Natural killer cell treated with Interleukin-12 subunit alpha and Interleukin-12 subunit beta and Interleukin-15 and Interleukin-18, amount 100 ng/mL, for 72 hours (primary cell): ENCODE results near the gene LRP5. TPM values are rescaled to one million over a fixed set of nuclear protein-coding genes. Genes with fewer than 3 reads are reported as not detected.
"Not testable (repeated sequence)": the region's sequence is repeated elsewhere in the genome, so short reads cannot be mapped to it uniquely, and the experiment has no call there.

Experiments
- ATAC-seq, 2 donors: fragments of 150-1000 bp; cut with Tn5 transposase in 1 of 2; sonication (Bioruptor Pico), chemical (Tn5 transposase) in 1 of 2; 2 replicates each; pipeline ENCODE4 v1.10.0; 2021
- DNase-seq: peaks from one replicate; pipeline ENCODE4 v3.0.0; 2022; ENCODE audit warnings: low spot score
- H3K27ac Mint-ChIP-seq, 2 donors: 1 replicate in 1 of 2; 2 replicates in 1 of 2; pipeline ENCODE4 v1.8.0; 2022; ENCODE audit warnings: mixed read lengths in 2 of 2, mild to moderate bottlenecking in 1 of 2, moderate library complexity in 1 of 2
- H3K27me3 Mint-ChIP-seq, 2 donors: 1 replicate in 1 of 2; 2 replicates in 1 of 2; pipeline ENCODE4 v1.8.0; 2022; ENCODE audit warnings: mixed read lengths in 2 of 2
- H3K36me3 Mint-ChIP-seq: one replicate; pipeline ENCODE4 v1.8.0; 2022; ENCODE audit warnings: mixed read lengths
- H3K4me1 Mint-ChIP-seq, 2 donors: 1 replicate in 1 of 2; 2 replicates in 1 of 2; pipeline ENCODE4 v1.8.0; 2022; ENCODE audit warnings: low read depth in 2 of 2, mixed read lengths in 2 of 2, mild to moderate bottlenecking in 1 of 2
- H3K4me3 Mint-ChIP-seq: one replicate; pipeline ENCODE4 v1.8.0; 2022; ENCODE audit warnings: mixed read lengths
- H3K9me3 Mint-ChIP-seq: 2 replicates; pipeline ENCODE4 v1.8.0; 2022; ENCODE audit warnings: mixed read lengths
- total RNA-seq, 2 donors: library from RNA; stranded (reverse); gene quantifications; one replicate each; pipeline ENCODE4 v1.2.3, GENCODE V29; 2022

Gene LRP5
- total RNA-seq, 2 donors from 2014 or later: 0.93 to 2.1 TPM

- DNase-seq: peak; percentile 98
- H3K27me3 Mint-ChIP-seq: no peaks in the 10 kb centered on the region
- peak; percentile 94 to 97 for ATAC-seq
- peak within 1 kb of the TSS; percentile 89 for H3K4me3 Mint-ChIP-seq
- peak within 1 kb of the TSS; percentile 88 to 93 for H3K27ac Mint-ChIP-seq
- H3K4me1 Mint-ChIP-seq: peaks cover 29 to 31% of the 10 kb centered on the region in 2 donors
- peaks cover 4% of the 10 kb centered on the region for H3K36me3 Mint-ChIP-seq
- H3K9me3 Mint-ChIP-seq: no peaks in the 10 kb centered on the region
Observed at GRCh38 chr11:68271781-68272608, 40.4 kb upstream of the LRP5 start, which contains the start of gene C11orf24. Gene C11orf24 (minus strand): TSS chr11:68271973. CDS start chr11:68263767, 8,206 bp downstream.

GRCh38 chr11:68273026-68273738 is 39.2 kb upstream of the LRP5 start:
- ATAC-seq (no peak), DNase-seq (no peak)
- Mint-ChIP-seq H3K36me3 (peaks cover 4% of the 10 kb centered on the region), H3K27me3 (no peaks in the 10 kb centered on the region), H3K9me3 (no peaks in the 10 kb centered on the region), H3K27ac (peak overlapping the region; percentile 88 to 93), H3K4me3 (peak overlapping the region; percentile 89), H3K4me1 (peaks cover 26 to 29% of the 10 kb centered on the region in 2 donors)

GRCh38 chr11:68274306-68274705 is 38.1 kb upstream of the LRP5 start:
- Mint-ChIP-seq H3K9me3 (no peaks in the 10 kb centered on the region), H3K36me3 (peaks cover 4% of the 10 kb centered on the region), H3K27ac (peak overlapping the region in 1 of 2 donors; percentile 50), H3K4me3 (peak overlapping the region; percentile 35), H3K4me1 (peaks cover 22 to 23% of the 10 kb centered on the region in 2 donors), H3K27me3 (no peaks in the 10 kb centered on the region)
- ATAC-seq (no peak), DNase-seq (no peak)

- Mint-ChIP-seq H3K4me3 (no peak overlapping the region), H3K9me3 (no peaks in the 10 kb centered on the region), H3K27ac (no peak overlapping the region), H3K4me1 (peaks cover 14 to 18% of the 10 kb centered on the region in 2 donors), H3K27me3 (no peaks in the 10 kb centered on the region), H3K36me3 (no peaks in the 10 kb centered on the region)
- no peak for ATAC-seq
- DNase-seq: no peak
Observed at GRCh38 chr11:68275721-68276507, 36.5 kb upstream of the LRP5 start.

GRCh38 chr11:68276861-68277260 is 35.5 kb upstream of the LRP5 start:
- Mint-ChIP-seq H3K27me3 (no peaks in the 10 kb centered on the region), H3K4me3 (no peak overlapping the region), H3K9me3 (no peaks in the 10 kb centered on the region), H3K36me3 (no peaks in the 10 kb centered on the region), H3K4me1 (peaks cover 14 to 18% of the 10 kb centered on the region in 2 donors), H3K27ac (no peak overlapping the region)
- no peak for ATAC-seq
- no peak for DNase-seq

- Mint-ChIP-seq H3K4me1 (peaks cover 32 to 37% of the 10 kb centered on the region in 2 donors), H3K9me3 (peaks cover 5% of the 10 kb centered on the region), H3K36me3 (peaks cover 7% of the 10 kb centered on the region), H3K27me3 (no peaks in the 10 kb centered on the region), H3K27ac (peak overlapping the region; percentile 40 to 56), H3K4me3 (peak overlapping the region; percentile 28)
- ATAC-seq (no peak), DNase-seq (no peak)
Observed at GRCh38 chr11:68279676-68280075, 32.7 kb upstream of the LRP5 start.

GRCh38 chr11:68282141-68282860 is 30.1 kb upstream of the LRP5 start:
- Mint-ChIP-seq H3K36me3 (peaks cover 10% of the 10 kb centered on the region), H3K27me3 (no peaks in the 10 kb centered on the region), H3K4me1 (peaks cover 33 to 40% of the 10 kb centered on the region in 2 donors), H3K27ac (peak overlapping the region; percentile 85 to 97), H3K4me3 (peak overlapping the region; percentile 75), H3K9me3 (peaks cover 6% of the 10 kb centered on the region)
- DNase-seq (peak; percentile 87), ATAC-seq (peak; percentile 98)

GRCh38 chr11:68282861-68283230 is 29.5 kb upstream of the LRP5 start:
- Mint-ChIP-seq H3K27ac (peak overlapping the region; percentile 85 to 97), H3K4me3 (peak overlapping the region; percentile 75), H3K9me3 (peaks cover 6% of the 10 kb centered on the region), H3K27me3 (no peaks in the 10 kb centered on the region), H3K4me1 (peaks cover 33 to 40% of the 10 kb centered on the region in 2 donors), H3K36me3 (peaks cover 10% of the 10 kb centered on the region)
- no peak for DNase-seq
- no peak for ATAC-seq

- not testable (repeated sequence) for H3K9me3 Mint-ChIP-seq, H3K27me3 Mint-ChIP-seq, ATAC-seq, H3K36me3 Mint-ChIP-seq, DNase-seq
- Mint-ChIP-seq H3K4me3 (peak overlapping the region; percentile 41), H3K27ac (peak overlapping the region; percentile 20 to 41), H3K4me1 (peaks cover 31 to 38% of the 10 kb centered on the region in 2 donors)
Observed at GRCh38 chr11:68284588-68284987, 27.8 kb upstream of the LRP5 start.

- no peak overlapping the region for H3K27ac Mint-ChIP-seq
- peaks cover 6% of the 10 kb centered on the region for H3K9me3 Mint-ChIP-seq
- H3K4me1 Mint-ChIP-seq: peaks cover 16 to 20% of the 10 kb centered on the region in 2 donors
- no peak for ATAC-seq
- H3K4me3 Mint-ChIP-seq: no peak overlapping the region
- H3K36me3 Mint-ChIP-seq: peaks cover 10% of the 10 kb centered on the region
- H3K27me3 Mint-ChIP-seq: no peaks in the 10 kb centered on the region
- DNase-seq: no peak
Observed at GRCh38 chr11:68287419-68287818, 25.0 kb upstream of the LRP5 start.

GRCh38 chr11:68289456-68289855 is 22.9 kb upstream of the LRP5 start:
- Mint-ChIP-seq H3K9me3 (peaks cover 3% of the 10 kb centered on the region), H3K4me1 (peaks cover 3 to 5% of the 10 kb centered on the region in 2 donors)
- ATAC-seq: no peak

GRCh38 chr11:68293708-68294107 is 18.7 kb upstream of the LRP5 start:
- no peak overlapping the region for H3K27ac Mint-ChIP-seq
- no peaks in the 10 kb centered on the region for H3K4me1 Mint-ChIP-seq
- no peak for DNase-seq
- no peak overlapping the region for H3K4me3 Mint-ChIP-seq
- no peaks in the 10 kb centered on the region for H3K27me3 Mint-ChIP-seq
- H3K9me3 Mint-ChIP-seq: no peaks in the 10 kb centered on the region
- no peaks in the 10 kb centered on the region for H3K36me3 Mint-ChIP-seq
- ATAC-seq: no peak

More at GRCh38 chr11:68289456-68289855, 22.9 kb upstream of the LRP5 start:
- Mint-ChIP-seq H3K4me3 (no peak overlapping the region), H3K27me3 (no peaks in the 10 kb centered on the region), H3K36me3 (peaks cover 5% of the 10 kb centered on the region), H3K27ac (no peak overlapping the region)
- no peak for DNase-seq

GRCh38 chr11:68295271-68295670 is 17.1 kb upstream of the LRP5 start:
- ATAC-seq (no peak), DNase-seq (no peak)
- no peaks in the 10 kb centered on the region for H3K9me3 Mint-ChIP-seq
- H3K4me3 Mint-ChIP-seq: no peak overlapping the region
- H3K4me1 Mint-ChIP-seq: no peaks in the 10 kb centered on the region
- no peak overlapping the region for H3K27ac Mint-ChIP-seq
- no peaks in the 10 kb centered on the region for H3K27me3 Mint-ChIP-seq
- H3K36me3 Mint-ChIP-seq: no peaks in the 10 kb centered on the region
